GM12878 (cell line): ENCODE results near the gene CDC123. TPM values are rescaled to one million over a fixed set of nuclear protein-coding genes. Genes with fewer than 3 reads are reported as not detected.

Experiments used
- BCL11A ChIP-seq: IDR thresholded peaks from 2 replicates; pipeline ENCODE4 v1.6.1; 2011; ENCODE audit warnings: low read depth, low read length
- E4F1 ChIP-seq: fragments of 450-650 bp; IDR thresholded peaks from 2 replicates; pipeline ENCODE4 v1.6.1; 2018; ENCODE audit warnings: borderline replicate concordance, mild to moderate bottlenecking; ENCODE audit not compliant: partially characterized antibody
- FOXM1 ChIP-seq: IDR thresholded peaks from 2 replicates; pipeline ENCODE4 v1.6.1; 2012; ENCODE audit warnings: low read depth, mild to moderate bottlenecking, inconsistent platforms, low read length, moderate library complexity
- GABPA ChIP-seq: IDR thresholded peaks from 2 replicates; pipeline ENCODE4 v1.6.1; 2014; ENCODE audit warnings: antibody characterized with exemption, low read depth, mild to moderate bottlenecking, inconsistent platforms
- GATAD2B ChIP-seq: fragments of 450-650 bp; conservative IDR thresholded peaks from 2 replicates; pipeline ENCODE4 v1.6.1; 2017; ENCODE audit warnings: low read depth, mild to moderate bottlenecking, moderate library complexity
- IRF4 ChIP-seq: IDR thresholded peaks from 2 replicates; pipeline ENCODE4 v1.6.1; 2011; ENCODE audit warnings: low read depth, low read length
- MXI1 ChIP-seq: fragments of 150-350 bp; IDR thresholded peaks from 2 replicates; pipeline ENCODE4 v1.6.1; 2011; ENCODE audit warnings: low read depth, mild to moderate bottlenecking, inconsistent platforms, low read length, improper control_type of control experiment
- NBN ChIP-seq: fragments of 450-650 bp; IDR thresholded peaks from 2 replicates; pipeline ENCODE4 v1.6.1; 2016
- NFYB ChIP-seq: IDR thresholded peaks from 2 replicates; pipeline ENCODE4 v1.6.1; 2011; ENCODE audit warnings: low read depth, mild to moderate bottlenecking, low read length, improper control_type of control experiment, moderate library complexity; ENCODE audit not compliant: insufficient read depth
- PBX3 ChIP-seq: IDR thresholded peaks from 2 replicates; pipeline ENCODE4 v1.6.1; 2011; ENCODE audit warnings: mild to moderate bottlenecking, low read depth, low read length, moderate library complexity; ENCODE audit not compliant: insufficient replicate concordance
- POLR2AphosphoS5 ChIP-seq: IDR thresholded peaks from 2 replicates; pipeline ENCODE4 v1.6.1; 2011; ENCODE audit warnings: mild to moderate bottlenecking, low read length, inconsistent platforms
- RCOR1 ChIP-seq: conservative IDR thresholded peaks from 2 replicates; pipeline ENCODE4 v1.6.1; 2012; ENCODE audit warnings: low read depth, low read length, improper control_type of control experiment
- RELB ChIP-seq: fragments of 450-650 bp; IDR thresholded peaks from 2 replicates; pipeline ENCODE4 v1.6.1; 2017; ENCODE audit warnings: low read depth, mild to moderate bottlenecking, moderate library complexity
- SIN3A ChIP-seq: IDR thresholded peaks from 2 replicates; pipeline ENCODE4 v1.6.1; 2012; ENCODE audit warnings: low read depth, low read length, improper control_type of control experiment
- SPI1 ChIP-seq: IDR thresholded peaks from 2 replicates; pipeline ENCODE4 v1.6.1; 2011; ENCODE audit warnings: low read depth, mild to moderate bottlenecking, low read length, moderate library complexity, borderline replicate concordance; ENCODE audit not compliant: insufficient read depth
- SUPT20H ChIP-seq: IDR thresholded peaks from 2 replicates; pipeline ENCODE4 v1.6.1; 2011; ENCODE audit warnings: low read depth, mild to moderate bottlenecking, low read length, moderate library complexity, borderline replicate concordance; ENCODE audit not compliant: control insufficient read depth
- SUZ12 ChIP-seq: fragments of 200-600 bp; sonication (generic); IDR thresholded peaks from one replicate; pipeline ENCODE4 v1.6.1; 2018; ENCODE audit warnings: antibody characterized with exemption, mild to moderate bottlenecking; ENCODE audit not compliant: unreplicated experiment
- TAF1 ChIP-seq: IDR thresholded peaks from 2 replicates; pipeline ENCODE4 v1.6.1; 2011; ENCODE audit warnings: mild to moderate bottlenecking, low read depth, low read length, borderline replicate concordance
- TBL1XR1 ChIP-seq: IDR thresholded peaks from 2 replicates; pipeline ENCODE4 v1.6.1; 2012; ENCODE audit warnings: low read depth, low read length, improper control_type of control experiment
- YBX1 ChIP-seq: fragments of 450-650 bp; IDR thresholded peaks from 2 replicates; pipeline ENCODE4 v1.6.1; 2016; ENCODE audit warnings: antibody characterized with exemption
- YY1 ChIP-seq: IDR thresholded peaks from 2 replicates; pipeline ENCODE4 v1.6.1; 2011; ENCODE audit warnings: low read depth, mild to moderate bottlenecking, low read length
- ZBED1 ChIP-seq: IDR thresholded peaks from 2 replicates; pipeline ENCODE4 v1.6.1; 2016; ENCODE audit warnings: borderline replicate concordance
- ZZZ3 ChIP-seq: IDR thresholded peaks from 2 replicates; pipeline ENCODE4 v1.6.1; 2011; ENCODE audit warnings: low read depth; ENCODE audit not compliant: control insufficient read depth, insufficient read length
- polyA plus RNA-seq, 11 experiments: library from polyadenylated mRNA; depleted of rRNA in 4 of 11; unstranded in 6 of 11; stranded (reverse) in 5 of 11; fragments of >200 nt; fragmentation: Nextera tagmentation in 4 of 11; fragmentation: Illumina TruSeq in 1 of 11; extraction: Ambion mirVana in 4 of 11; extraction: Trizol in 1 of 11; gene quantifications; 1 replicate in 1 of 11; 2 replicates in 10 of 11; pipeline versions ENCODE4 v1.2.1 to v1.2.3, GENCODE V29; 2011 to 2016; ENCODE audit warnings: inconsistent platforms in 2 of 11, missing spikeins in 2 of 11, low read depth in 1 of 11
- total RNA-seq, 4 experiments: library from RNA; depleted of rRNA in 3 of 4; stranded (reverse); fragments of >200 nt in 3 of 4; fragmentation: Illumina TruSeq in 1 of 4; extraction: Trizol in 1 of 4; gene quantifications; 2 replicates each; pipeline versions ENCODE4 v1.2.1 to v1.2.3, GENCODE V29; 2013 to 2021

The CDC123 gene
- total and polyA plus RNA-seq, 10 of the 15 experiments (the other 5 are each of a cell fraction or from before 2014, with no cell fraction given), result 128 to 360 (median 209) TPM

GRCh38 chr10:12243864-12244620 lies 48.1 kb downstream of the CDC123 start (continued):
- TF ChIP-seq PBX3 (no peak), TAF1 (no peak), YBX1 (no peak), SUZ12 (no peak), MXI1 (no peak), TBL1XR1 (no peak), YY1 (0 out of 2 replicates have a peak, but pooled peaks have one; percentile 31), ZBED1 (no peak), SPI1 (peak; percentile 79), RELB (peak; percentile 57; the same call in 1 of the 2 replicates), GATAD2B (no peak), IRF4 (no peak), NBN (no peak), FOXM1 (no peak), SIN3A (no peak), POLR2AphosphoS5 (no peak), GABPA (no peak), SUPT20H (no peak), E4F1 (no peak), RCOR1 (no peak), BCL11A (peak; percentile 29; the same call in 1 of the 2 replicates), NFYB (no peak), ZZZ3 (no peak)
